Cardiac atrium fibroblast (primary cell): ENCODE data around the gene CERCAM. TPM values are rescaled to one million over a fixed set of nuclear protein-coding genes. Genes with fewer than 3 reads are reported as not detected.

ENCODE experiments used
- total RNA-seq: library from RNA; depleted of rRNA; stranded (reverse); fragments of >200 nt; gene quantifications from 2 replicates; pipeline ENCODE4 v1.2.3, GENCODE V29; 2015

Gene CERCAM
- total RNA-seq, result 198 and 199 TPM in 2 replicates

GRCh38 chr9:128420651-128421481, at the start of gene CERCAM:
Gene CERCAM (plus strand): TSS chr9:128420857. CDS start chr9:128420878, 21 bp downstream.

DNA sequence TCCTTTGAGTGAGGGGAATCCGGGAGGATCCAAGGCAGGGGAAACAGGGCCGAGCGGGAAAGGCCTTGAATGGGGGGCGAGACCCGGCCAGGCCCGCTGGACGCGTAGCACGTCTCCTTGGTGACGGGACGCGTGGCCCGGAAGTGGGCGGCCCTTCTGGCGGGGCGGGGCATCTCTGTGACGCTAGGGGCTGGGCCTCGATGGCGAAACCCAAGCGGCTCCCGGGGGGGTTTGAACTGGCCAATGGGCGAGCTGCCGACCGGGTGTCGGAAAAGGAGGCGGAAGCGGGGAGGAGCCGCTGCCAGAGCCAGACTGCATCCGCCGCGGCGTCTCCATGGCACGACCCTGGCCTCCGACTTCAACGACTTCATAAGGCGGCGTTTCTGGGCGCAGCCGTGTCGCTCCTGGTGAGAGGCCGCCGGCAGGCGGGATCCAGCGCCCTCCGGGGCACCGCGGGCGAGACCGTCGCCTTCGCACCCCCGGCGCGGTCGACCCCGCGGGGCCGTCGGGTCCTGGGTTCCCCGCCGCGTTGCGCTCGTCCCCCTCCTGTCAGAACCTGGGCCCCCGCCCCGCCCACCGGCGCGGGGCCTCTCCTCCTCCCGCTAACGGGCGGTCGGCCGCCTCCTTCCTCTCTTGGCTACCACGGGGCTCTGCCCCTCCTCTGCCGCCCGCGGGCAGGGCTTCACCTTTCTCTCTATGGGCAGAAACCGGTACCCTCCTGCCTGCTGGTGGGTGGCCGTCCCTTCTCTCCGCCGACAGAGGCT, 35.4 kb downstream of the CERCAM start, which contains the start of gene ODF2:
ODF2 (plus strand) TSS at position 158 of the 764 bp plus-strand sequence; CDS start at position 244, 86 bp downstream.

Other genes starting within 250 kb of the CERCAM start
- gene CIZ1, start 229.3 kb upstream of the CERCAM start, total RNA-seq, result 40.0 and 53.4 TPM in 2 replicates
- gene DNM1, start 217.5 kb upstream of the CERCAM start, total RNA-seq, result 0.49 and 0.54 TPM in 2 replicates
- 99.5 and 108 TPM in 2 replicates for gene GOLGA2, start 144.8 kb upstream of the CERCAM start, total RNA-seq
- gene SWI5, start 144.6 kb upstream of the CERCAM start, total RNA-seq, result 36.9 and 59.8 TPM in 2 replicates
- 11.7 and 15.9 TPM in 2 replicates for gene TRUB2, start 98.4 kb upstream of the CERCAM start, total RNA-seq
- 30.5 and 33.0 TPM in 2 replicates for gene COQ4, start 98.0 kb upstream of the CERCAM start, total RNA-seq
- 14.3 and 22.0 TPM in 2 replicates for gene SLC27A4, start 80.3 kb upstream of the CERCAM start, total RNA-seq
- 39.2 and 39.4 TPM in 2 replicates for gene URM1, start 49.5 kb upstream of the CERCAM start, total RNA-seq
- gene ODF2, start 35.1 kb downstream of the CERCAM start, total RNA-seq, result 23.5 and 36.0 TPM in 2 replicates
- gene GLE1, start 83.9 kb downstream of the CERCAM start, total RNA-seq, result 19.0 and 22.2 TPM in 2 replicates
- gene SPTAN1, start 131.7 kb downstream of the CERCAM start, total RNA-seq, result 226 and 237 TPM in 2 replicates
- gene DYNC2I2, start 236.0 kb downstream of the CERCAM start, total RNA-seq, result 20.9 and 40.7 TPM in 2 replicates